GM23338 (cell line): ENCODE results near the gene KRTAP12-3. TPM values are rescaled to one million over a fixed set of nuclear protein-coding genes. Genes with fewer than 3 reads are reported as not detected.

Experiments
- ATAC-seq: fragments of 200-7000 bp; cut with Tn5 transposase; 3 replicates; pipeline ENCODE4 v1.9.1; 2020
- DNase-seq: peaks from one replicate; pipeline ENCODE4 v3.0.0-alpha.2; 2015; ENCODE audit warnings: low spot score
- H2AFZ ChIP-seq: fragments of 200-600 bp; sonication (generic); 2 replicates; pipeline ENCODE4 v1.8.0; 2016; ENCODE audit warnings: antibody characterized with exemption, mild to moderate bottlenecking, moderate library complexity
- H3F3A ChIP-seq: fragments of 200-600 bp; sonication (generic); replicated peaks from 2 replicates; pipeline ENCODE4 v1.8.0; 2017; ENCODE audit warnings: antibody characterized with exemption, mixed run types, low read depth
- H3K27ac ChIP-seq: fragments of 200-600 bp; sonication (generic); 2 replicates; pipeline ENCODE4 v1.6.1; 2016; ENCODE audit warnings: low read depth
- H3K27me3 ChIP-seq: fragments of 200-600 bp; sonication (generic); 2 replicates; pipeline ENCODE4 v1.8.0; 2016; ENCODE audit warnings: mild to moderate bottlenecking, mixed run types, moderate library complexity; ENCODE audit not compliant: insufficient read depth
- H3K36me3 ChIP-seq: fragments of 200-600 bp; sonication (generic); 2 replicates; pipeline ENCODE4 v1.8.0; 2016; ENCODE audit warnings: mild to moderate bottlenecking; ENCODE audit not compliant: insufficient read depth
- H3K4me1 ChIP-seq: fragments of 200-600 bp; sonication (generic); 2 replicates; pipeline ENCODE4 v1.8.0; 2016; ENCODE audit warnings: mild to moderate bottlenecking, moderate library complexity; ENCODE audit not compliant: insufficient read depth
- H3K4me2 ChIP-seq: fragments of 200-600 bp; sonication (generic); 2 replicates; pipeline ENCODE4 v1.7.1; 2017; ENCODE audit warnings: mixed run types
- H3K4me3 ChIP-seq: fragments of 200-600 bp; sonication (generic); 2 replicates; pipeline ENCODE4 v1.6.1; 2016; ENCODE audit warnings: mixed run types
- H3K79me2 ChIP-seq: fragments of 200-600 bp; sonication (generic); replicated peaks from 2 replicates; pipeline ENCODE4 v1.8.0; 2017; ENCODE audit warnings: mild to moderate bottlenecking; ENCODE audit not compliant: insufficient read depth
- H3K9me2 ChIP-seq: fragments of 200-600 bp; sonication (generic); 2 replicates; pipeline ENCODE4 v1.8.0; 2017; ENCODE audit not compliant: insufficient read depth
- H4K20me1 ChIP-seq: fragments of 200-600 bp; sonication (generic); replicated peaks from 2 replicates; pipeline ENCODE4 v1.8.0; 2017; ENCODE audit warnings: mild to moderate bottlenecking; ENCODE audit not compliant: insufficient read depth
- H3K27ac Mint-ChIP-seq: 2 replicates; pipeline ENCODE4 v1.8.0; 2020; ENCODE audit warnings: inconsistent platforms, mild to moderate bottlenecking, moderate library complexity, mixed read lengths
- H3K27me3 Mint-ChIP-seq: 3 replicates; pipeline ENCODE4 v1.8.0; 2022; ENCODE audit warnings: low read depth, mild to moderate bottlenecking, moderate library complexity, mixed read lengths, inconsistent platforms; ENCODE audit not compliant: insufficient read depth, poor library complexity
- H3K36me3 Mint-ChIP-seq: 3 replicates; pipeline ENCODE4 v1.8.0; 2021; ENCODE audit warnings: low read depth, mild to moderate bottlenecking, inconsistent platforms, moderate library complexity, mixed read lengths
- H3K4me1 Mint-ChIP-seq: 3 replicates; pipeline ENCODE4 v1.8.0; 2020; ENCODE audit warnings: mild to moderate bottlenecking, inconsistent platforms, mixed read lengths
- H3K4me3 Mint-ChIP-seq: 3 replicates; pipeline ENCODE4 v1.8.0; 2021; ENCODE audit warnings: moderate library complexity, mild to moderate bottlenecking, inconsistent platforms, mixed read lengths
- H3K9me3 Mint-ChIP-seq: 3 replicates; pipeline ENCODE4 v1.8.0; 2020; ENCODE audit warnings: moderate library complexity, mild to moderate bottlenecking, inconsistent platforms, mixed read lengths
- CREB1 ChIP-seq: fragments of 250-450 bp; sonication (Bioruptor Pico); IDR thresholded peaks from 2 replicates; pipeline ENCODE4 v1.5.0; 2020; ENCODE audit warnings: low read depth, mild to moderate bottlenecking, moderate library complexity
- CTCF ChIP-seq, 2 experiments: fragments of 200-600 bp in 1 of 2; sonication (generic) in 1 of 2; conservative IDR thresholded peaks; 2 replicates each; pipeline versions ENCODE4 v1.5.1 to v1.6.1; 2016 to 2017; ENCODE audit warnings: antibody characterized with exemption in 2 of 2, low read depth in 2 of 2, mild to moderate bottlenecking in 2 of 2, moderate library complexity in 1 of 2
- EZH2 ChIP-seq: fragments of 200-600 bp; sonication (generic); IDR thresholded peaks from one replicate; pipeline ENCODE4 v1.8.0; 2017; ENCODE audit warnings: antibody characterized with exemption, mild to moderate bottlenecking, low read depth; ENCODE audit not compliant: unreplicated experiment
- EZH2phosphoT487 ChIP-seq: fragments of 200-600 bp; sonication (generic); IDR thresholded peaks from one replicate; pipeline ENCODE4 v1.8.1; 2018; ENCODE audit warnings: antibody characterized with exemption; ENCODE audit not compliant: unreplicated experiment
- JUNB ChIP-seq: IDR thresholded peaks from one replicate; pipeline ENCODE4 v1.6.1; 2016; ENCODE audit warnings: antibody characterized with exemption; ENCODE audit not compliant: unreplicated experiment
- NANOG ChIP-seq: IDR thresholded peaks from 2 replicates; pipeline ENCODE4 v1.6.1; 2016; ENCODE audit warnings: antibody characterized with exemption, borderline replicate concordance
- POLR2AphosphoS5 ChIP-seq: IDR thresholded peaks from 2 replicates; pipeline ENCODE4 v1.6.1; 2016; ENCODE audit warnings: antibody characterized with exemption, low read depth
- REST ChIP-seq: IDR thresholded peaks from one replicate; pipeline ENCODE4 v1.6.1; 2018; ENCODE audit warnings: antibody characterized with exemption; ENCODE audit not compliant: unreplicated experiment
- STAT1 ChIP-seq: IDR thresholded peaks from one replicate; pipeline ENCODE4 v1.6.1; 2016; ENCODE audit warnings: antibody characterized with exemption; ENCODE audit not compliant: unreplicated experiment
- ZNF114 ChIP-seq: fragments of 250-450 bp; sonication (Bioruptor Pico); IDR thresholded peaks from 2 replicates; pipeline ENCODE4 v1.5.0; 2020; ENCODE audit warnings: mild to moderate bottlenecking, moderate library complexity
- ZNF331 ChIP-seq: fragments of 250-450 bp; sonication (Bioruptor Pico); IDR thresholded peaks from 2 replicates; pipeline ENCODE4 v1.5.0; 2020; ENCODE audit warnings: low read depth, mild to moderate bottlenecking, moderate library complexity
- polyA plus RNA-seq: library from polyadenylated mRNA; unstranded; fragments of >200 nt; fragmentation: Nextera tagmentation; extraction: Ambion mirVana; gene quantifications from 2 replicates; pipeline ENCODE4 v1.2.1, GENCODE V29; 2016
- total RNA-seq: library from RNA; depleted of rRNA; stranded (reverse); fragments of >200 nt; shearing (Covaris generic); gene quantifications from 2 replicates; pipeline ENCODE4 v1.2.3, GENCODE V29; 2014
- TF ChIP-seq, protein P1 (sequence below): fragments of 250-450 bp; sonication (Bioruptor Pico); IDR thresholded peaks from 2 replicates; pipeline ENCODE4 v1.5.0; 2020; ENCODE audit warnings: mild to moderate bottlenecking, moderate library complexity
- TF ChIP-seq, protein P2 (sequence below): IDR thresholded peaks from 2 replicates; pipeline ENCODE4 v1.6.1; 2016; ENCODE audit warnings: antibody characterized with exemption

KRTAP12-3 gene
- total and polyA plus RNA-seq, 2 experiments from 2014 or later: not detected

DNA sequence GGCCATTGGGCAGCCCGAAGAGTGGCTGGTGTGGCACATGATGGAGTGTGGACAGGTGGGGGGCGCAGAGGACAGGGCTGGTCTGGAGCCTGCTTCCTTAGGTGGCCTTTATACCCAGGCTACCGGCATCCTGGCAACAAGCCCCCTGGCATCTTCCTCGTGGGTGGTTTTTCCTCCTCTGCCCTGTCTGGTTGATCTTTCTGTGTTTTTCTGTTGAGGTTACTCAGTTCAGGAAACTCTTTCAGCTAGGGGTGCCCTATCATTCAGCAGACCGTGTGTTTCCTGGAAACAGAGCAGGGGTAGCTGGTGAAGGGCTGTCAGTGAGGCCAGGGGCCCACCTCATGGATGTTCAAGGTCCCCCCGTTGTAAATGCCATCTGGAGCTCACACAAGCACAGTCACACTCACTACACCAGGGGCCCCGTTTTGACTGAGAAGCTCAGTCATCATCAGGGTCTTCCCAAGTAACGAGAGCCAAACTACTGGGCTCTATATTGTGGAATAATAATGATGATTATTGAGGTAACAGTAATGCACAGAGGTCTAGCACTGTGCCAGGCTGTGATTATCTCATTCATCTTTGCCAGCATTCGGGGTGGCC is 3.1 kb upstream of the KRTAP12-3 start, which contains the start of gene KRTAP12-4:
Gene KRTAP12-4 (minus strand): TSS at position 84 of the 600 bp plus-strand sequence. CDS start 45 bp downstream, at position 39.
- TF ChIP-seq CTCF (conservative IDR thresholded peaks at IDR 0.05; ENCODE audit: low read depth in 2 of 2) (no peak), ZNF331 (CRISPR knock-in tag) (no peak), POLR2AphosphoS5 (no peak), REST (no peak), STAT1 (no peak), NANOG (no peak), EZH2 (no peak), CREB1 (CRISPR knock-in tag) (no peak), ZNF114 (CRISPR knock-in tag) (no peak), EZH2phosphoT487 (no peak), JUNB (no peak)
- TF ChIP-seq, protein P1, sequence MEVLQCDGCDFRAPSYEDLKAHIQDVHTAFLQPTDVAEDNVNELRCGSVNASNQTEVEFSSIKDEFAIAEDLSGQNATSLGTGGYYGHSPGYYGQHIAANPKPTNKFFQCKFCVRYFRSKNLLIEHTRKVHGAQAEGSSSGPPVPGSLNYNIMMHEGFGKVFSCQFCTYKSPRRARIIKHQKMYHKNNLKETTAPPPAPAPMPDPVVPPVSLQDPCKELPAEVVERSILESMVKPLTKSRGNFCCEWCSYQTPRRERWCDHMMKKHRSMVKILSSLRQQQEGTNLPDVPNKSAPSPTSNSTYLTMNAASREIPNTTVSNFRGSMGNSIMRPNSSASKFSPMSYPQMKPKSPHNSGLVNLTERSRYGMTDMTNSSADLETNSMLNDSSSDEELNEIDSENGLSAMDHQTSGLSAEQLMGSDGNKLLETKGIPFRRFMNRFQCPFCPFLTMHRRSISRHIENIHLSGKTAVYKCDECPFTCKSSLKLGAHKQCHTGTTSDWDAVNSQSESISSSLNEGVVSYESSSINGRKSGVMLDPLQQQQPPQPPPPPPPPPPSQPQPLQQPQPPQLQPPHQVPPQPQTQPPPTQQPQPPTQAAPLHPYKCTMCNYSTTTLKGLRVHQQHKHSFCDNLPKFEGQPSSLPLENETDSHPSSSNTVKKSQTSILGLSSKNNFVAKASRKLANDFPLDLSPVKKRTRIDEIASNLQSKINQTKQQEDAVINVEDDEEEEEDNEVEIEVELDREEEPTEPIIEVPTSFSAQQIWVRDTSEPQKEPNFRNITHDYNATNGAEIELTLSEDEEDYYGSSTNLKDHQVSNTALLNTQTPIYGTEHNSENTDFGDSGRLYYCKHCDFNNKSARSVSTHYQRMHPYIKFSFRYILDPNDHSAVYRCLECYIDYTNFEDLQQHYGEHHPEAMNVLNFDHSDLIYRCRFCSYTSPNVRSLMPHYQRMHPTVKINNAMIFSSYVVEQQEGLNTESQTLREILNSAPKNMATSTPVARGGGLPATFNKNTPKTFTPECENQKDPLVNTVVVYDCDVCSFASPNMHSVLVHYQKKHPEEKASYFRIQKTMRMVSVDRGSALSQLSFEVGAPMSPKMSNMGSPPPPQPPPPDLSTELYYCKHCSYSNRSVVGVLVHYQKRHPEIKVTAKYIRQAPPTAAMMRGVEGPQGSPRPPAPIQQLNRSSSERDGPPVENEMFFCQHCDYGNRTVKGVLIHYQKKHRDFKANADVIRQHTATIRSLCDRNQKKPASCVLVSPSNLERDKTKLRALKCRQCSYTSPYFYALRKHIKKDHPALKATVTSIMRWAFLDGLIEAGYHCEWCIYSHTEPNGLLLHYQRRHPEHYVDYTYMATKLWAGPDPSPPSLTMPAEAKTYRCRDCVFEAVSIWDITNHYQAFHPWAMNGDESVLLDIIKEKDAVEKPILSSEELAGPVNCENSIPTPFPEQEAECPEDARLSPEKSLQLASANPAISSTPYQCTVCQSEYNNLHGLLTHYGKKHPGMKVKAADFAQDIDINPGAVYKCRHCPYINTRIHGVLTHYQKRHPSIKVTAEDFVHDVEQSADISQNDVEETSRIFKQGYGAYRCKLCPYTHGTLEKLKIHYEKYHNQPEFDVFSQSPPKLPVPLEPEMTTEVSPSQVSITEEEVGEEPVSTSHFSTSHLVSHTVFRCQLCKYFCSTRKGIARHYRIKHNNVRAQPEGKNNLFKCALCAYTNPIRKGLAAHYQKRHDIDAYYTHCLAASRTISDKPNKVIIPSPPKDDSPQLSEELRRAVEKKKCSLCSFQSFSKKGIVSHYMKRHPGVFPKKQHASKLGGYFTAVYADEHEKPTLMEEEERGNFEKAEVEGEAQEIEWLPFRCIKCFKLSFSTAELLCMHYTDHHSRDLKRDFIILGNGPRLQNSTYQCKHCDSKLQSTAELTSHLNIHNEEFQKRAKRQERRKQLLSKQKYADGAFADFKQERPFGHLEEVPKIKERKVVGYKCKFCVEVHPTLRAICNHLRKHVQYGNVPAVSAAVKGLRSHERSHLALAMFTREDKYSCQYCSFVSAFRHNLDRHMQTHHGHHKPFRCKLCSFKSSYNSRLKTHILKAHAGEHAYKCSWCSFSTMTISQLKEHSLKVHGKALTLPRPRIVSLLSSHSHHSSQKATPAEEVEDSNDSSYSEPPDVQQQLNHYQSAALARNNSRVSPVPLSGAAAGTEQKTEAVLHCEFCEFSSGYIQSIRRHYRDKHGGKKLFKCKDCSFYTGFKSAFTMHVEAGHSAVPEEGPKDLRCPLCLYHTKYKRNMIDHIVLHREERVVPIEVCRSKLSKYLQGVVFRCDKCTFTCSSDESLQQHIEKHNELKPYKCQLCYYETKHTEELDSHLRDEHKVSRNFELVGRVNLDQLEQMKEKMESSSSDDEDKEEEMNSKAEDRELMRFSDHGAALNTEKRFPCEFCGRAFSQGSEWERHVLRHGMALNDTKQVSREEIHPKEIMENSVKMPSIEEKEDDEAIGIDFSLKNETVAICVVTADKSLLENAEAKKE (CRISPR knock-in tag): no peak
- TF ChIP-seq, protein P2, sequence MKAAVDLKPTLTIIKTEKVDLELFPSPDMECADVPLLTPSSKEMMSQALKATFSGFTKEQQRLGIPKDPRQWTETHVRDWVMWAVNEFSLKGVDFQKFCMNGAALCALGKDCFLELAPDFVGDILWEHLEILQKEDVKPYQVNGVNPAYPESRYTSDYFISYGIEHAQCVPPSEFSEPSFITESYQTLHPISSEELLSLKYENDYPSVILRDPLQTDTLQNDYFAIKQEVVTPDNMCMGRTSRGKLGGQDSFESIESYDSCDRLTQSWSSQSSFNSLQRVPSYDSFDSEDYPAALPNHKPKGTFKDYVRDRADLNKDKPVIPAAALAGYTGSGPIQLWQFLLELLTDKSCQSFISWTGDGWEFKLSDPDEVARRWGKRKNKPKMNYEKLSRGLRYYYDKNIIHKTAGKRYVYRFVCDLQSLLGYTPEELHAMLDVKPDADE: no peak
- no peak within 1 kb of the TSS for H3K27ac Mint-ChIP-seq
- ATAC-seq (no peak), DNase-seq (no peak)
- H3K4me3 Mint-ChIP-seq: no peak within 1 kb of the TSS
- Histone ChIP-seq H3K79me2 (no peaks in the 10 kb centered on the region), H3K4me3 (no peak within 1 kb of the TSS), H3K27me3 (no peaks in the 10 kb centered on the region), H3F3A (no peaks in the 10 kb centered on the region), H3K4me2 (no peak within 1 kb of the TSS), H3K27ac (no peak within 1 kb of the TSS), H4K20me1 (no peaks in the 10 kb centered on the region), H3K9me2 (no peaks in the 10 kb centered on the region), H3K36me3 (no peaks in the 10 kb centered on the region), H2AFZ (no peak within 1 kb of the TSS), H3K4me1 (peaks cover 17% of the 10 kb centered on the region)
- peaks cover 18% of the 10 kb centered on the region for H3K9me3 Mint-ChIP-seq
- peaks cover 9% of the 10 kb centered on the region; the same call in 2 of the 3 replicates for H3K36me3 Mint-ChIP-seq
- H3K4me1 Mint-ChIP-seq: peaks cover 14% of the 10 kb centered on the region
- peaks cover 16% of the 10 kb centered on the region for H3K27me3 Mint-ChIP-seq
